Cardiac septum (tissue), 1 donor: Measurements from ENCODE around the gene GRM1. TPM values are rescaled to one million over a fixed set of nuclear protein-coding genes. Genes with fewer than 3 reads are reported as not detected.

Experiments used
- total RNA-seq: library from RNA; stranded (reverse); fragmentation: NEBNext Ultra II Directional; extraction: Animal tissue kit (Norgen Biotek cat#: 25700); gene quantifications from one replicate; pipeline ENCODE4 v1.2.1, GENCODE V29; 2021
- donor health status: DM: no; HTN: no; CAD: no.

GRM1 gene
- total RNA-seq, 1 donor from 2014 or later = 8.5 TPM

Other genes starting within 250 kb of the GRM1 start
- gene FBXO30, start 214.3 kb upstream of the GRM1 start, total RNA-seq = 15.6 TPM
- gene SHPRH, start 64.7 kb upstream of the GRM1 start, total RNA-seq = 13.1 TPM